GM12864 (cell line): ENCODE measurements around the gene TMEM181.
"Not testable (repeated sequence)": the region's sequence is repeated elsewhere in the genome, so short reads cannot be mapped to it uniquely, and the experiment has no call there.

Experiments
- DNase-seq: peaks from one replicate; pipeline ENCODE4 v3.0.0-alpha.2; 2011; ENCODE audit warnings: low read depth
- H3K4me3 ChIP-seq: 2 replicates; pipeline ENCODE4 v1.5.1; 2011; ENCODE audit warnings: mild to moderate bottlenecking, low read depth, low read length, control low read depth
- TF ChIP-seq, protein P1 (sequence below): IDR thresholded peaks from 2 replicates; pipeline ENCODE4 v1.5.1; 2011; ENCODE audit warnings: low read depth, mild to moderate bottlenecking, moderate library complexity, low read length, control low read depth, inconsistent platforms; ENCODE audit errors: missing control alignments

Gene TMEM181

DNA sequence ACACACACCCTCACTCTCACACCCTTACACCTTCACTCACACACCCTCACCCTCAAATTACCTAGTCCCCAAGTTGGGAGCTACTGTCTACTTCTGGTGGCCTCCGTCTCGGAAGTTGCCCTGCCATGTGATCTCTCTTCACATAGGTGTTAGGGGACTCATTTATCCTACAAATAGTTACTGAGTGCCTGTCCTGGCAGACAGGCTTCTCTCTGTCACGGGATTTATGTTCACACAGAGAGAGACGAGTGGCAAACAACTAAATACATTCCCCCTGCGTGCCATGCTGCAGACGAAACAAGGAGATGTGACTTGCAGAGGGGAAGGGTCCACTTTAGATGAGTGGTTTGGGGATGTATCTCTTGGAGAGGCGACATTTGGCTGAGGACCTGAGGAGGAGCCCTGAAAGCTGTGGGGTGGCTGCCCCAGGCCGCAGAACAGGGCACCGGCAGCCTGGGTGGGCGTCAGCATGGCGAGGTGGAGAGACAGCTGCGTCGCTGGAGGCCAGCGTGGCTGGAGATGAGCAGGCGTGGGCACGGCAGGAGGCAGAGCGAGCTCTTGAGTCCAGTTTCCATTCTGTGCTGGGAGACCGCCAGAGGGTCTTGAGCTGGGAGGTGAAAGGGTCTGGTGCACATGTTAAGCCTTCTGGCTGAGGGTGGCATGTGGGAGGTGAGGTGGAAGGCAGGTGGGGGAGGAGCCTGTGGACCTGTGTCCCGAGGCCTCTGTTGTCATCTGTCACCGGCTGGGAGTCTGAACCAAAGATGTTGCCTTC lies 67.5 kb downstream of the TMEM181 start:
- DNase-seq = no peak
- no peak overlapping the region for H3K4me3 ChIP-seq
- TF ChIP-seq, protein P1, sequence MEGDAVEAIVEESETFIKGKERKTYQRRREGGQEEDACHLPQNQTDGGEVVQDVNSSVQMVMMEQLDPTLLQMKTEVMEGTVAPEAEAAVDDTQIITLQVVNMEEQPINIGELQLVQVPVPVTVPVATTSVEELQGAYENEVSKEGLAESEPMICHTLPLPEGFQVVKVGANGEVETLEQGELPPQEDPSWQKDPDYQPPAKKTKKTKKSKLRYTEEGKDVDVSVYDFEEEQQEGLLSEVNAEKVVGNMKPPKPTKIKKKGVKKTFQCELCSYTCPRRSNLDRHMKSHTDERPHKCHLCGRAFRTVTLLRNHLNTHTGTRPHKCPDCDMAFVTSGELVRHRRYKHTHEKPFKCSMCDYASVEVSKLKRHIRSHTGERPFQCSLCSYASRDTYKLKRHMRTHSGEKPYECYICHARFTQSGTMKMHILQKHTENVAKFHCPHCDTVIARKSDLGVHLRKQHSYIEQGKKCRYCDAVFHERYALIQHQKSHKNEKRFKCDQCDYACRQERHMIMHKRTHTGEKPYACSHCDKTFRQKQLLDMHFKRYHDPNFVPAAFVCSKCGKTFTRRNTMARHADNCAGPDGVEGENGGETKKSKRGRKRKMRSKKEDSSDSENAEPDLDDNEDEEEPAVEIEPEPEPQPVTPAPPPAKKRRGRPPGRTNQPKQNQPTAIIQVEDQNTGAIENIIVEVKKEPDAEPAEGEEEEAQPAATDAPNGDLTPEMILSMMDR = no peak

DNA sequence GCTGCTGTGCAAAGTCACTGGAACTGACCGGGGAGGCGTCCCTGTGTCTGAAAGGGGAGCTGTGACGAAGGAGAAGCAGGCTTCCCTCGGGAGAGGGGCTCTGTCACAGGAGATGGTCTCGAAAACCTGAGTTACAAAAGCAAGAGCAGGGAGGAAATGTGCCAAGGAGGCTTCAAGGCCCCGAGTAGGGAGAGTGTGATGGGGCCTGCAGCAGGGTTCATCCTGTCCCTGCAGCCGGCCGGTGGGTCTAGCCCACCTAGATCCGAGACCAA lies 68.0 kb downstream of the TMEM181 start:
- no peak overlapping the region for H3K4me3 ChIP-seq
- TF ChIP-seq, protein P1 = no peak
- no peak for DNase-seq

DNA sequence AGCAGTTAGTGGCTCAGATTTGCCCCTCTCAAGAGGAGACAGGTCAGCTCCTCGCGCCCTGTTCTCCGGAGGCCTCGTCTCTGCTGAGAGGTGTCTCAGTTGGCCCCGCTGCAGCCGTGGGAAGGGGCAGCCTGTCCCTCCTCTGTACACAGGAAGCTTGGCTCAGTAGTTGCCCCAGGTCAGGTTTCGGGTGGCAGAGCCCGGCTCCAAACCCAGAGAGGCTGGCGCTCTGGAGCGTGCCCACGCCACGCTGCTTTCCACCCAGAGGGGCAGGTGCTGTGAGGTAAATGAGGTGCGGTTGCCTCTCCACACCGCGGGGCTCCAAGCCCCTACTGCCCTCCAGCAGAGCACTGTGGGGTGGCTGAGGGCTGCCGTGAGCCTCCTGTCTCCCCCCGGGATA lies 68.7 kb downstream of the TMEM181 start:
- TF ChIP-seq, protein P1 = no peak
- no peak for DNase-seq
- no peak overlapping the region for H3K4me3 ChIP-seq

DNA sequence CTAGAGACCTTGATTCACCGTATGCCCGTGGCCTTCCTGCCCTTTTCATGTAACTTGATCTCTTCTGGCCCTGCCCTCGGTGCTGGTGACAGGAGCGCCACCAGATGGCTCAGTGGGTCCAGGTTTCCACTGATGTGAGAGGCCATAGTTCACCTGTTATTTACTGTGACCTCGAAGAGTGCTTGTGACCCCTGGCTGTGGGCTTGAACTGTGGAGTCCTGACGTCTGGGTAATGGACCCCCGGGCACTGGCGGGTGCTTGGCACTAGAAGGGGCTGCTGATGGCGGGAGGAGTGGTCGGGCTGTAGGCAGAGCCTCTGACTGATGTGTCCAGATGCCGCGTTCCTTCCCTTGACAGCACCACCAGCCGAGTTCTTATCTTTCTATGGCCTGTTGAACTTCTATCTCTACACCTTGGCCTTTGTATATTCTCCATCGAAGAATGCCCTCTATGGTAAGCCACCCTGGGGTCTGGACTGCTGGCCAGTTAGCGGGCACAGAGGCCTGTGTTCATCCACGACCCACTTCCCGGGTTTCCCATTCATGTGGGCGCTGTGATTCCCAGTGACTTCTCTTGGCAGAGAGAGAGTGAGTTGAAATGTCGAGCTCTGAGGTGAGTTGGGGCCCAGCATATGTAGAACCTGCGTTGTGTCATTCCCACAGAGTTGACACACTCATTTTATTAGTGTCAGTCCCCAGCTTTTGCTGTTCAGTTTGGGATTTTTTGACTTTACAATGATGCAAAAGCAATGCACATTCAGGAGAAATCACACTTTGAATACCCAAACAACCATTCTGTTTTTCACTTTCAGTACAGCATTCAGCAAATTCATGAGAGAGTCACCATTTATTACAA lies 69.7 kb downstream of the TMEM181 start:
- TF ChIP-seq, protein P1 = peak; percentile 21
- no peak overlapping the region for H3K4me3 ChIP-seq
- DNase-seq = no peak

DNA sequence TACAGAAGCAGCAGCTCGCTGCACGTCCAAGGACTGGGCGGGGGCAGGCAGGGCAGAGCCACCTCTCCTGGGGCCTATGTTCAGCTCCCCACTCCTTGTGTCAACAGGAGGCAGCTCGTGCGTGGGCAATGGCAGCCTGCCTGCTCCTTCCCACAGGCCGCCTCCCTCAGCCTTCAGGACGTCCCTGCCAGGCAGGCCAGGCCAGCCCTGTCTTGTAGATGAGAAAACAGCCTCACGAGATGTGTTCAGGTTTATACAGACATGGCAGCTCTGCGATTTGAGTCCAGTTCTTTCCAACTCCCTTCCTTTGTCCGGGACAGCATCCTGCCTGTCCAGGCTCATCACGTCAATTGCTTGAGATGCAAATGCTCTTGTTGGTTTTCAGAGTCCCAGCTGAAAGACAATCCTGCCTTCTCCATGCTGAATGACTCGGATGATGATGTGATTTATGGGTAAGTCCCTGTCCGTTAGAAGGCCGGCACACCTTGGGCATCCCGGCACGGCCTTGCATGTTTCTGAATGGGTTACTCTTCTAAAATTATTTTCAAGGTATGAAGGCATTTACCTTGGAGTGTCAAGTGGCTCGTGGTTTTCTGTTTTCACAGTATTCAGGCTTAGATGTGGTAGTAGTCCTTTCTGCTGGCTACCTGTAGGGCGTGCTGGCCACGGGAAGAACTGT lies 71.2 kb downstream of the TMEM181 start:
- TF ChIP-seq, protein P1 = no peak
- DNase-seq = no peak
- H3K4me3 ChIP-seq = no peak overlapping the region

DNA sequence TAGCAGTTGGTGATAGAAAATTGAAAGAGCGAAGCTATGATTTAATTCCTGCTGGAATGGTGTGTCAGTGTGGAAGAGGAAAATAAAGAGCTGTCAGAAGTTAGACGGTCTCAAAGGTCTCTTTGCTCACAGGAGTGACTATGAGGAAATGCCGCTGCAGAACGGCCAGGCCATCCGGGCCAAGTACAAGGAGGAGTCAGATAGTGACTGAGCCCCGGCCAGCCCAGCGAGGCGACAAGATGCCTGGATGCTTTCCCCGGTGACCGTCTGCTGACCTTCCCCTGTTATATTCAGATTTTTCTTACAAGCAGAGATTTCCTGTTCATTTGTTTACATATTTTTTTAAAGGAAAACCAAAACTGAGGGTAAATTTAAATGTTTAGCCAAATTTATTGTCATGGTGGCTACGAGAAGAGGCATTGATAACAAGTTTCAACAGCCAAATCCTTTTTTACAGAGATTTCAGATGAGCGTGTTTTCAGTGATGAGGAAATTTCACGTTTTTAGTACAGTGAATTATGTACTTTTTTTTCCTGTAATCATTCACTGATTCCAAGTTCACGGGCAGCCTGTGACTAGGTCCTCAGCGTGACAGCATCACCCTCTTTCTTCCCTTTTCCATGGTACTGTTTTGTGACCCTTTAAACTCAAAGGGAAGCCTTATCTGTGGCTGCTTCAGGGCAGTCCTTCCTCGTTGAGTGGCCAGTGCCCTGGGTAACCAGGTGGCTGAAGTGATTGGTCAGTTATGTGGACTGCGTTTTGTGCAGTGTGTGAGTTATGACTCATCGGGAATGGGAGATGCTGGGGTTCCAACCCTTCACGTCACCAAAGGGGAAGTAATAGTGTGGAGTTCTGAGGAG lies 72.0 kb downstream of the TMEM181 start:
- no peak for DNase-seq
- H3K4me3 ChIP-seq = no peak overlapping the region
- TF ChIP-seq, protein P1 = no peak

DNA sequence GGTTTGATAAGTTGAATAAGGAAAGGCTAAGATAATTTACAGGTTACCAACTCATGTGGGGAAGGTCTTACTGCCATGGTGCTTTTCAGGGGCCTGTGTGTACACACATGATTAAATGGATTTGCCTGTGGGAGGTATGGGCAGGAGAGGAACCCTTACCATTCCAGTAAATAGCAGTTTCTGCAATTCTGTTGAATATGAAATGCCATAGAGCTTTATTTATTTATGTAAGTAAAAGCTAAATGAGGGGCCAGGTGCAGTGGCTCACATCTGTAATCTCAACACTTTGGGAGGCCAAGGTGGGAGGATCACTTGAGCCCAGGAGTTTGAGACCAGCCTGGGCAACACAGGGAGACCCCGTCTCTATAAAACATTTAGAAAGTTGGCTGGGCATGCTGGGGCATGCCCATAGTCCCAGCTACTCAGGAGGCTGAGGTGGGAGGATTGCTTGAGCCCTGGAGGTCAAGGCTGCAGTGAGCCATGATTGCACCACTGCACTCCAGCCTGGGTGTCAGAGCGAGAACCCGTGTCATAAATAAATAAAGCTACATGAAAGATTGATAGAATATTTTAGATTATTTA lies 72.7 kb downstream of the TMEM181 start:
- DNase-seq, H3K4me3 ChIP-seq: not testable (repeated sequence)
